Upper lobe of right lung (tissue), 1 donor: ENCODE data around the gene VGLL3. TPM values are rescaled to one million over a fixed set of nuclear protein-coding genes. Genes with fewer than 3 reads are reported as not detected.

Source experiments
- ATAC-seq: fragments of 200-7000 bp; cut with Tn5 transposase; one replicate; pipeline ENCODE4 v1.9.1; 2020; ENCODE audit warnings: mild to moderate bottlenecking, moderate library complexity
- DNase-seq: peaks from one replicate; pipeline ENCODE4 v3.0.0-alpha.2; 2020
- H3K27ac ChIP-seq: fragments of 200-600 bp; one replicate; pipeline ENCODE4 v1.8.0; 2022
- H3K27me3 ChIP-seq: fragments of 200-600 bp; one replicate; pipeline ENCODE4 v1.8.0; 2022; ENCODE audit warnings: mild to moderate bottlenecking
- H3K36me3 ChIP-seq: fragments of 200-600 bp; one replicate; pipeline ENCODE4 v1.8.0; 2022
- H3K4me1 ChIP-seq: fragments of 200-600 bp; one replicate; pipeline ENCODE4 v1.8.0; 2022
- H3K4me3 ChIP-seq: fragments of 200-600 bp; one replicate; pipeline ENCODE4 v1.8.0; 2022; ENCODE audit warnings: mild to moderate bottlenecking
- H3K9me3 ChIP-seq: fragments of 200-600 bp; one replicate; pipeline ENCODE4 v1.8.0; 2022
- intact Hi-C: fragments of 100-400 bp; cut with DNase I; formaldehyde crosslinking; loops from one replicate; pipeline ENCODE4 v1.11.0; 2022
- total RNA-seq: library from RNA; stranded (reverse); fragmentation: NEBNext Ultra II Directional; extraction: Animal tissue kit (Norgen Biotek cat#: 25700); gene quantifications from one replicate; pipeline ENCODE4 v1.2.1, GENCODE V29; 2021
- TF ChIP-seq, protein P1 (sequence below): fragments of 200-600 bp; IDR thresholded peaks from one replicate; pipeline ENCODE4 v1.8.0; 2022; ENCODE audit warnings: antibody characterized with exemption
- donor health status: DM: no; HTN: yes; CAD: no; lungs with severe emphysema.

The VGLL3 gene
- total RNA-seq, 1 donor from 2014 or later: 61.5 TPM

DNA sequence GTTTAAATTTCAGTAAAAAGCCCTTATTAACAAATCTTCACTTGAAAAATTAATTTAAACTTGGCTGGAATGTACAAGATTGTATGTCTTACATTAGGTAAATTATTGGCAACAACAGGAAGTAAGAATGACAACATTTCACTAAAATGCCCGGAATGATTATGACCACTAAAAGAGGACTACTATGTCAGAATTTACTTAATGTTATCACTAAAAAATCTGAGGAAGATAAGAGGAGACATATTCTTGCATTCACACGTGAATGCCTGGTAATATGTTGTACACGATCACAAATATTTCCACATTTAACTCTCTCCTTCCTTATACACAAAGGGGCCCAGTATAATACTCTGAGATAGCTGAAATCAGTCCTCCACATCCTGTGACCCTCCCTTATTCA, 29.7 kb downstream of the VGLL3 start:
- TF ChIP-seq, protein P1, sequence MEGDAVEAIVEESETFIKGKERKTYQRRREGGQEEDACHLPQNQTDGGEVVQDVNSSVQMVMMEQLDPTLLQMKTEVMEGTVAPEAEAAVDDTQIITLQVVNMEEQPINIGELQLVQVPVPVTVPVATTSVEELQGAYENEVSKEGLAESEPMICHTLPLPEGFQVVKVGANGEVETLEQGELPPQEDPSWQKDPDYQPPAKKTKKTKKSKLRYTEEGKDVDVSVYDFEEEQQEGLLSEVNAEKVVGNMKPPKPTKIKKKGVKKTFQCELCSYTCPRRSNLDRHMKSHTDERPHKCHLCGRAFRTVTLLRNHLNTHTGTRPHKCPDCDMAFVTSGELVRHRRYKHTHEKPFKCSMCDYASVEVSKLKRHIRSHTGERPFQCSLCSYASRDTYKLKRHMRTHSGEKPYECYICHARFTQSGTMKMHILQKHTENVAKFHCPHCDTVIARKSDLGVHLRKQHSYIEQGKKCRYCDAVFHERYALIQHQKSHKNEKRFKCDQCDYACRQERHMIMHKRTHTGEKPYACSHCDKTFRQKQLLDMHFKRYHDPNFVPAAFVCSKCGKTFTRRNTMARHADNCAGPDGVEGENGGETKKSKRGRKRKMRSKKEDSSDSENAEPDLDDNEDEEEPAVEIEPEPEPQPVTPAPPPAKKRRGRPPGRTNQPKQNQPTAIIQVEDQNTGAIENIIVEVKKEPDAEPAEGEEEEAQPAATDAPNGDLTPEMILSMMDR: no peak
- Histone ChIP-seq H3K9me3 (no peaks in the 10 kb centered on the region), H3K4me3 (no peak overlapping the region), H3K36me3 (no peaks in the 10 kb centered on the region), H3K27ac (no peak overlapping the region), H3K4me1 (no peaks in the 10 kb centered on the region), H3K27me3 (no peaks in the 10 kb centered on the region)
- intact Hi-C loops: no loop called here
- ATAC-seq (no peak), DNase-seq (no peak)

DNA sequence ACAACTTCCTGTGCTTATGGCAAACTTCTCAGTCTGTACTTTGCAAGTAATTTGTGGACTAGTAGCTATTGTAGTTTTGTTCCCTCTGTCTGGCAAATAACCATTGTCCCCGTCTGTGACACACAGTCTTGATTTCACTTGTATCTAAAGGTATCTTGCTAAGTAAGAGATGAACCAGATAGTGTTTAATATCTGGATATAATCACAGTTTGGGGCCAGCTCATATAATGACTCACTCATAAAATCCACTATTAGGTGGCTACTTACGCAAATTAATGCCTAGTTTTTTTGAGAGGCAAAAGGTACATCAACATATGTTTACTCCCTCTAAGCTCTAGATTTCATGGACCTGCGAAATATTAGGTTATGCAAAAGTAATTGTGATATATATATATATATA, 30.4 kb downstream of the VGLL3 start:
- ATAC-seq: no peak
- intact Hi-C loops: no loop called here
- H3K27me3 ChIP-seq: no peaks in the 10 kb centered on the region
- no peaks in the 10 kb centered on the region for H3K9me3 ChIP-seq
- H3K4me1 ChIP-seq: no peaks in the 10 kb centered on the region
- DNase-seq: no peak
- no peak overlapping the region for H3K27ac ChIP-seq
- TF ChIP-seq, protein P1: no peak
- no peaks in the 10 kb centered on the region for H3K36me3 ChIP-seq
- H3K4me3 ChIP-seq: no peak overlapping the region

- no peaks in the 10 kb centered on the region for H3K27me3 ChIP-seq
- no peak overlapping the region for H3K27ac ChIP-seq
- DNase-seq (no peak), ATAC-seq (no peak)
- H3K4me3 ChIP-seq: no peak overlapping the region
- TF ChIP-seq, protein P1: no peak
- H3K9me3 ChIP-seq: no peaks in the 10 kb centered on the region
- intact Hi-C loops: no loop called here
- H3K4me1 ChIP-seq: no peaks in the 10 kb centered on the region
- no peaks in the 10 kb centered on the region for H3K36me3 ChIP-seq
These were observed 32.4 kb downstream of the VGLL3 start for GRCh38 chr3:86958534-86958933.

DNA sequence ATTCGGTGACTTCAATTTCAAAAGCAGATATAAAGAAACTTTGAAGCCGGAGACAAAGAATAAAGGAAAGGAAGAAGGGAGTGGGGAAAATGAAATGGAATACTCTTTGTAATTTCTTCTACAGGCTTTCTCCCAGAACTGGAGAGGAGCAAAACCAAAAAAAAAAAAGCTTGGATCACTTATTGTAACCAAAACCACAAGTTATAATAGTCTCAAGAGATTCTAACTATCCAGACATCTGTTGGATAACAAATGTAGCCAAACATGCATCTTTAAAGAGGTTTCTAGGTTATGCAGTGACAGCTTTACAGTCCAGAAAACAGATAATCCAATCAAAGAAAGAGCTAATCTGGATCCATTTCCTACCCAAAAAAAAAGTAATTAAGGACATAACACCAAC, 36.2 kb downstream of the VGLL3 start:
- DNase-seq: no peak
- intact Hi-C loops: no loop called here
- Histone ChIP-seq H3K4me3 (no peak overlapping the region), H3K9me3 (no peaks in the 10 kb centered on the region), H3K27me3 (no peaks in the 10 kb centered on the region), H3K36me3 (no peaks in the 10 kb centered on the region), H3K27ac (no peak overlapping the region), H3K4me1 (no peaks in the 10 kb centered on the region)
- ATAC-seq: no peak
- TF ChIP-seq, protein P1: no peak

DNA sequence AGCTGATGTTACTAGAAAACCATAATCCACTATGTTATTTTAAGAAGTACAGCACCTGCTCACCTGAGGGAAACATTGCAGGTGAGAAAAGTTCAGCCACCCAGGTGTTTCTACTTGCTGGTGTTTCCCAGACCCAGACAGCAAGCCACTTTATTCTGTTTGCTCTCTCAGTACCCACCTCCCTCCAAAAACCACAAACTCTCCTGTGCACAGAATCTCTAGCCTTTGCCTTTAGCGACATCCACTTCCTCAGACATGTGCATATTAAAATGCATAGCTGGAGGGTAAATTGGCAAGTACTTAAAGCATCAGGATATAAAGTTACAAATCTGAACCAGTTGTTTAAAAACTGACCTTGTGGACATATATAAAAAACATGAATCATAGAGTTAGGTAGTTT, 36.7 kb downstream of the VGLL3 start:
- intact Hi-C loops: no loop called here
- DNase-seq: no peak
- no peaks in the 10 kb centered on the region for H3K27me3 ChIP-seq
- TF ChIP-seq, protein P1: no peak
- no peak overlapping the region for H3K27ac ChIP-seq
- no peak overlapping the region for H3K4me3 ChIP-seq
- H3K9me3 ChIP-seq: no peaks in the 10 kb centered on the region
- H3K4me1 ChIP-seq: no peaks in the 10 kb centered on the region
- no peak for ATAC-seq
- H3K36me3 ChIP-seq: no peaks in the 10 kb centered on the region

GRCh38 chr3:86951322-86951721, 39.6 kb downstream of the VGLL3 start:
- DNase-seq (no peak), ATAC-seq (no peak)
- no peak overlapping the region for H3K27ac ChIP-seq
- H3K4me1 ChIP-seq: no peaks in the 10 kb centered on the region
- intact Hi-C loops: no loop called here
- TF ChIP-seq, protein P1: no peak
- no peaks in the 10 kb centered on the region for H3K36me3 ChIP-seq
- H3K27me3 ChIP-seq: no peaks in the 10 kb centered on the region
- no peaks in the 10 kb centered on the region for H3K9me3 ChIP-seq
- no peak overlapping the region for H3K4me3 ChIP-seq
